HepG2 (cell line): Measurements from ENCODE around the gene NCOA1. TPM values are rescaled to one million over a fixed set of nuclear protein-coding genes. Genes with fewer than 3 reads are reported as not detected.
A peak's percentile ranks its signal among the peaks of the same experiment; 100 is the strongest.

Source experiments
- ADNP ChIP-seq: sonication (generic); formaldehyde crosslinking; IDR thresholded peaks from 2 replicates; pipeline ENCODE4 v1.4.0; 2020; ENCODE audit warnings: missing genetic modification reagents
- ELF4 ChIP-seq: sonication (generic); formaldehyde crosslinking; IDR thresholded peaks from 2 replicates; pipeline ENCODE4 v1.5.0; 2020; ENCODE audit warnings: missing genetic modification reagents, mild to moderate bottlenecking, moderate library complexity, borderline replicate concordance
- ETV5 ChIP-seq: IDR thresholded peaks from 2 replicates; pipeline ENCODE4 v1.6.1; 2018; ENCODE audit warnings: missing biosample characterization, missing genetic modification reagents, inconsistent platforms, borderline replicate concordance
- EZH2 ChIP-seq: conservative IDR thresholded peaks from 2 replicates; pipeline ENCODE4 v1.6.1; 2012; ENCODE audit warnings: mild to moderate bottlenecking, low read depth, low read length, moderate library complexity
- HOXD1 ChIP-seq: sonication (generic); formaldehyde crosslinking; IDR thresholded peaks from 2 replicates; pipeline ENCODE4 v1.5.0; 2020; ENCODE audit warnings: missing genetic modification reagents
- JDP2 ChIP-seq: sonication (generic); formaldehyde crosslinking; IDR thresholded peaks from 2 replicates; pipeline ENCODE4 v1.8.1; 2022; ENCODE audit warnings: missing genetic modification reagents, borderline replicate concordance
- MTA3 ChIP-seq: sonication (generic); formaldehyde crosslinking; IDR thresholded peaks from 2 replicates; pipeline ENCODE4 v1.4.0; 2020; ENCODE audit warnings: missing genetic modification reagents
- NPAS2 ChIP-seq: sonication (generic); formaldehyde crosslinking; IDR thresholded peaks from 2 replicates; pipeline ENCODE4 v1.8.0; 2022; ENCODE audit warnings: mild to moderate bottlenecking, missing genetic modification reagents, borderline replicate concordance
- RXRB ChIP-seq: IDR thresholded peaks from 2 replicates; pipeline ENCODE4 v1.6.1; 2016; ENCODE audit warnings: borderline replicate concordance, missing genetic modification reagents, missing compliant biosample characterization
- TP53 ChIP-seq: sonication (generic); formaldehyde crosslinking; conservative IDR thresholded peaks from 2 replicates; pipeline ENCODE4 v1.4.0; 2020; ENCODE audit warnings: missing genetic modification reagents
- ZFP1 ChIP-seq: IDR thresholded peaks from 2 replicates; pipeline ENCODE4 v1.6.1; 2016
- ZNF367 ChIP-seq: sonication (generic); formaldehyde crosslinking; IDR thresholded peaks from 2 replicates; pipeline ENCODE4 v1.4.0; 2020; ENCODE audit warnings: missing genetic modification reagents, borderline replicate concordance
- ZNF446 ChIP-seq: sonication (generic); formaldehyde crosslinking; IDR thresholded peaks from 2 replicates; pipeline ENCODE4 v1.5.0; 2020; ENCODE audit warnings: mild to moderate bottlenecking, missing genetic modification reagents
- ZNF589 ChIP-seq: sonication (generic); formaldehyde crosslinking; conservative IDR thresholded peaks from 2 replicates; pipeline ENCODE4 v1.8.0; 2022; ENCODE audit warnings: mild to moderate bottlenecking, moderate library complexity, missing genetic modification reagents
- ZNF652 ChIP-seq: IDR thresholded peaks from 2 replicates; pipeline ENCODE4 v1.6.1; 2016; ENCODE audit warnings: low read depth, borderline replicate concordance
- polyA plus RNA-seq, 8 experiments: library from polyadenylated mRNA; depleted of rRNA in 3 of 8; stranded (reverse) in 7 of 8; unstranded in 1 of 8; fragments of >200 nt; fragmentation: Illumina TruSeq in 4 of 8; extraction: Trizol in 4 of 8; gene quantifications; 2 replicates each; pipeline versions ENCODE4 v1.2.1 to v1.2.3, GENCODE V29; 2011 to 2016; ENCODE audit warnings: low read depth in 4 of 8, missing spikeins in 1 of 8, mixed read lengths in 1 of 8; ENCODE audit not compliant: insufficient read depth in 1 of 8
- total RNA-seq, 5 experiments: library from RNA; depleted of rRNA; stranded (reverse); fragments of >200 nt; fragmentation: Illumina TruSeq; extraction: Trizol; gene quantifications; 2 replicates each; pipeline ENCODE4 v1.2.3, GENCODE V29; 2016; ENCODE audit warnings: low read depth in 1 of 5
- TF ChIP-seq, protein P1 (sequence below): sonication (generic); formaldehyde crosslinking; IDR thresholded peaks from 2 replicates; pipeline ENCODE4 v1.4.0; 2020; ENCODE audit warnings: missing genetic modification reagents, borderline replicate concordance
- TF ChIP-seq, protein P2 (sequence below): sonication (generic); formaldehyde crosslinking; IDR thresholded peaks from 2 replicates; pipeline ENCODE4 v1.4.0; 2020; ENCODE audit warnings: mild to moderate bottlenecking, missing genetic modification reagents
- TF ChIP-seq, protein P3 (sequence below): sonication (generic); formaldehyde crosslinking; IDR thresholded peaks from 2 replicates; pipeline ENCODE4 v1.5.0; 2020; ENCODE audit warnings: missing genetic modification reagents

Gene NCOA1
- total and polyA plus RNA-seq, 2 of the 13 experiments (the other 11 are each of a cell fraction or from before 2014, with no cell fraction given) = 10.0 to 10.4 TPM

DNA sequence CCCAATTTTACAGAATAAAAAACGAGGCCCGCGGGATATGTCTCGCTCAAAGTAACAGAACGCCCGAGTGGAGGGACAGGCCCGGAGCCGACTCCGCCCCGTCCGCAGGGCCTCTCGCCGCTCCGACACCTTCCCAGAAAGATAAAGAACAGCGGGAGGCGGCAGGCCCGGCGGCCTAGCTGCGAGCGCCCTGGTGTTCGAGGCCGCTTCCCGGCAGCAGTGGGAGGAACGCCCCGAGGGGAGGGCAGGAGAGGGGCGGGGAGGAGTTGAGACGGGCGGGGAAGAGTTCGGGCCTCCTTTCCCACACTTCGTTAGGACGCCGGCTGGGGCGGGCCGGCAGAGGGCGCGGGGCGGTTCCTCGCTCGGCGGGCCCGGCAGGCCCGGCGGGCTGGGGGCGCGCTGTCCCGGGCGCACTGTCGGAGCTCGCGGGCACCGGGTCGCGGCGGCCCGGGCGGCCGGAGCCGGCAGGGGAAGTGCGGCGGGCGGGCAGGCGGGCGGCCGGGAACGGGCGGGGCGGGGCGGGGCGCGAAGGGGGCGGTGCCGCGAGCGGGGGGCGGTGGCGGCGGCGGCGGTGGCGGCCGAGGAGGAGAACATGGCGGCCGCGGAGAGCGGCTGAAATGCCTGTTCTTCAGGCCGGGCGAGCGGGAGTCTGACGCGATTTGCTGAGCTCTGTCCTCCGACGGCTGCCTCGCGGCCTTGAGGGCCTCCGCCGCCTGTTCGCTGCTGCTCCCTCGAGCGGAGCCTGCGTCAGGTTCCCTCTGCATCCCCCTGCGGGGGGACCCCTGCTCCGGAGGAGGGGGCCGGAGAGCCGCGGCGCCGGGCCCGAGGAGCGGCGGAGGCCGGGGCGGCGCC, at the start of gene NCOA1 (continued):
- TF ChIP-seq NPAS2 (CRISPR knock-in tag) = no peak
- TF ChIP-seq RXRB (CRISPR knock-in tag) = no peak
- no peak for TF ChIP-seq ZNF367 (CRISPR knock-in tag)
- no peak for TF ChIP-seq ZNF446 (CRISPR knock-in tag)
- TF ChIP-seq ETV5 (CRISPR knock-in tag) = peak; percentile 39; the same call in 1 of the 2 replicates
- no peak for TF ChIP-seq TP53
- no peak for TF ChIP-seq EZH2
- TF ChIP-seq ELF4 (CRISPR knock-in tag) = no peak
- TF ChIP-seq JDP2 (CRISPR knock-in tag) = no peak
- no peak for TF ChIP-seq HOXD1 (CRISPR knock-in tag)
- TF ChIP-seq, protein P1, sequence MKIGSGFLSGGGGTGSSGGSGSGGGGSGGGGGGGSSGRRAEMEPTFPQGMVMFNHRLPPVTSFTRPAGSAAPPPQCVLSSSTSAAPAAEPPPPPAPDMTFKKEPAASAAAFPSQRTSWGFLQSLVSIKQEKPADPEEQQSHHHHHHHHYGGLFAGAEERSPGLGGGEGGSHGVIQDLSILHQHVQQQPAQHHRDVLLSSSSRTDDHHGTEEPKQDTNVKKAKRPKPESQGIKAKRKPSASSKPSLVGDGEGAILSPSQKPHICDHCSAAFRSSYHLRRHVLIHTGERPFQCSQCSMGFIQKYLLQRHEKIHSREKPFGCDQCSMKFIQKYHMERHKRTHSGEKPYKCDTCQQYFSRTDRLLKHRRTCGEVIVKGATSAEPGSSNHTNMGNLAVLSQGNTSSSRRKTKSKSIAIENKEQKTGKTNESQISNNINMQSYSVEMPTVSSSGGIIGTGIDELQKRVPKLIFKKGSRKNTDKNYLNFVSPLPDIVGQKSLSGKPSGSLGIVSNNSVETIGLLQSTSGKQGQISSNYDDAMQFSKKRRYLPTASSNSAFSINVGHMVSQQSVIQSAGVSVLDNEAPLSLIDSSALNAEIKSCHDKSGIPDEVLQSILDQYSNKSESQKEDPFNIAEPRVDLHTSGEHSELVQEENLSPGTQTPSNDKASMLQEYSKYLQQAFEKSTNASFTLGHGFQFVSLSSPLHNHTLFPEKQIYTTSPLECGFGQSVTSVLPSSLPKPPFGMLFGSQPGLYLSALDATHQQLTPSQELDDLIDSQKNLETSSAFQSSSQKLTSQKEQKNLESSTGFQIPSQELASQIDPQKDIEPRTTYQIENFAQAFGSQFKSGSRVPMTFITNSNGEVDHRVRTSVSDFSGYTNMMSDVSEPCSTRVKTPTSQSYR = peak; percentile 17; the same call in 1 of the 2 replicates
- no peak for TF ChIP-seq ZNF652 (CRISPR knock-in tag)
- no peak for TF ChIP-seq ZNF589 (CRISPR knock-in tag)
- TF ChIP-seq, protein P2, sequence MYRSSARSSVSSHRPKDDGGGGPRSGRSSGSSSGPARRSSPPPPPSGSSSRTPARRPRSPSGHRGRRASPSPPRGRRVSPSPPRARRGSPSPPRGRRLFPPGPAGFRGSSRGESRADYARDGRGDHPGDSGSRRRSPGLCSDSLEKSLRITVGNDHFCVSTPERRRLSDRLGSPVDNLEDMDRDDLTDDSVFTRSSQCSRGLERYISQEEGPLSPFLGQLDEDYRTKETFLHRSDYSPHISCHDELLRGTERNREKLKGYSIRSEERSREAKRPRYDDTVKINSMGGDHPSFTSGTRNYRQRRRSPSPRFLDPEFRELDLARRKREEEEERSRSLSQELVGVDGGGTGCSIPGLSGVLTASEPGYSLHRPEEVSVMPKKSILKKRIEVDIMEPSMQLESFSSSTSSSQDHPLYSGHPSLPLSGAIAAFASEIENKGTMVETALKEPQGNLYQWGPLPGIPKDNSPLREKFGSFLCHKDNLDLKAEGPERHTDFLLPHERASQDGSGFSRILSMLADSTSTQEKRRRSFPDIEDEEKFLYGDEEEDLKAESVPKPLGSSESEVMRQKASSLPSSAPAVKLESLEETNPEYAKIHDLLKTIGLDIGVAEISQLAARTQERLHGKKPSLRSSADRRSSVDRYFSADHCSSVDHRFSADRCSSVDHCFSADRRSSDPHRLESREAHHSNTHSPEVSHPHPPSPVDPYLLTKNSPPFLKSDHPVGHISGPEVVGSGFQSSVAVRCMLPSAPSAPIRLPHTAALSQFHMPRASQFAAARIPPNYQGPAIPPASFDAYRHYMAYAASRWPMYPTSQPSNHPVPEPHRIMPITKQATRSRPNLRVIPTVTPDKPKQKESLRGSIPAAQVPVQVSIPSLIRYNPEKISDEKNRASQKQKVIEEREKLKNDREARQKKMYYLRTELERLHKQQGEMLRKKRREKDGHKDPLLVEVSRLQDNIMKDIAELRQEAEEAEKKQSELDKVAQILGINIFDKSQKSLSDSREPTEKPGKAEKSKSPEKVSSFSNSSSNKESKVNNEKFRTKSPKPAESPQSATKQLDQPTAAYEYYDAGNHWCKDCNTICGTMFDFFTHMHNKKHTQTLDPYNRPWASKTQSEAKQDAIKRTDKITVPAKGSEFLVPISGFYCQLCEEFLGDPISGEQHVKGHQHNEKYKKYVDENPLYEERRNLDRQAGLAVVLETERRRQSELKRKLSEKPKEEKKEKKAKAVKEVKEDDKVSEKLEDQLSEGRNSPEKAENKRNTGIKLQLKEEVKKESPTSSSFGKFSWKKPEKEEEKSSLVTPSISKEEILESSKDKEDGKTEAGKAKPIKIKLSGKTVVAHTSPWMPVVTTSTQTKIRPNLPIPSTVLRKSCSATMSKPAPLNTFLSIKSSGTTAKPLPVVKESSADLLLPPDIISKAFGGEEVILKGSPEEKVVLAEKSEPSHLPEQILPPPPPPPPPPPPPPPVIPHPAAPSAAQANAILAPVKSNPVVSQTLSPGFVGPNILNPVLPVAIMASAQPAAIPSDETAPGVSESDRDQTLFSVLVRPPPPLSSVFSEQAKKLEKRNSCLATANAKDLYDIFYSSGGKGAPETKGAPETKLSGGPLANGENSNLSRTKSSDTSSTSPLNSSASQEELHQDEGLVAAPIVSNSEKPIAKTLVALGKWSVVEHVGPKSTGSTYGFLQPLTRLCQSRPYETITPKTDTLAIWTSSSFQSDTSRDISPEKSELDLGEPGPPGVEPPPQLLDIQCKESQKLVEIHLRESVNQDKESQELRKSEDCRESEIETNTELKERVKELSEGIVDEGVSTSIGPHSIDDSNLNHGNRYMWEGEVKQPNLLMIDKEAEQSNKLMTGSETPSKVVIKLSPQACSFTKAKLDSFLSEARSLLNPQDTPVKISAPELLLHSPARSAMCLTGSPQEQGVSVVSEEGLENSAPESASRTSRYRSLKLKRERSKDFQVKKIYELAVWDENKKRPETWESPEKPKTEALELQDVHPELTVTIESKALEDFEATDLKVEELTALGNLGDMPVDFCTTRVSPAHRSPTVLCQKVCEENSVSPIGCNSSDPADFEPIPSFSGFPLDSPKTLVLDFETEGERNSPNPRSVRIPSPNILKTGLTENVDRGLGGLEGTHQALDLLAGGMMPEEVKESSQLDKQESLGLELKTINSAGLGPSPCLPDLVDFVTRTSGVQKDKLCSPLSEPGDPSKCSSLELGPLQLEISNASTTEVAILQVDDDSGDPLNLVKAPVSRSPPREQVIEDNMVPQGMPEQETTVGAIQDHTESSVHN (CRISPR knock-in tag) = no peak
- 0 out of 2 replicates have a peak, but pooled peaks have one; percentile 8 for TF ChIP-seq ADNP
- TF ChIP-seq, protein P3, sequence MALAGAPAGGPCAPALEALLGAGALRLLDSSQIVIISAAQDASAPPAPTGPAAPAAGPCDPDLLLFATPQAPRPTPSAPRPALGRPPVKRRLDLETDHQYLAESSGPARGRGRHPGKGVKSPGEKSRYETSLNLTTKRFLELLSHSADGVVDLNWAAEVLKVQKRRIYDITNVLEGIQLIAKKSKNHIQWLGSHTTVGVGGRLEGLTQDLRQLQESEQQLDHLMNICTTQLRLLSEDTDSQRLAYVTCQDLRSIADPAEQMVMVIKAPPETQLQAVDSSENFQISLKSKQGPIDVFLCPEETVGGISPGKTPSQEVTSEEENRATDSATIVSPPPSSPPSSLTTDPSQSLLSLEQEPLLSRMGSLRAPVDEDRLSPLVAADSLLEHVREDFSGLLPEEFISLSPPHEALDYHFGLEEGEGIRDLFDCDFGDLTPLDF (CRISPR knock-in tag) = no peak
- TF ChIP-seq MTA3 = no peak
- TF ChIP-seq ZFP1 (CRISPR knock-in tag) = no peak
